Rectal smooth muscle tissue (tissue), 1 donor: Measurements from ENCODE around the gene LBHD1.

Experiments
- H3K27ac ChIP-seq: one replicate; pipeline ENCODE4 v1.7.0; 2013; ENCODE audit warnings: low read depth, low read length, inconsistent platforms
- H3K27me3 ChIP-seq: one replicate; pipeline ENCODE4 v1.7.0; 2013; ENCODE audit warnings: low read length; ENCODE audit not compliant: control insufficient read depth, insufficient read depth
- H3K36me3 ChIP-seq: one replicate; pipeline ENCODE4 v1.7.0; 2013; ENCODE audit warnings: low read length; ENCODE audit not compliant: control insufficient read depth, insufficient read depth
- H3K4me1 ChIP-seq: one replicate; pipeline ENCODE4 v1.7.0; 2013; ENCODE audit warnings: low read length; ENCODE audit not compliant: control insufficient read depth, insufficient read depth
- H3K4me3 ChIP-seq: one replicate; pipeline ENCODE4 v1.7.0; 2013; ENCODE audit warnings: low read length
- H3K9ac ChIP-seq: one replicate; pipeline ENCODE4 v1.7.0; 2013; ENCODE audit warnings: low read length

The LBHD1 gene

DNA sequence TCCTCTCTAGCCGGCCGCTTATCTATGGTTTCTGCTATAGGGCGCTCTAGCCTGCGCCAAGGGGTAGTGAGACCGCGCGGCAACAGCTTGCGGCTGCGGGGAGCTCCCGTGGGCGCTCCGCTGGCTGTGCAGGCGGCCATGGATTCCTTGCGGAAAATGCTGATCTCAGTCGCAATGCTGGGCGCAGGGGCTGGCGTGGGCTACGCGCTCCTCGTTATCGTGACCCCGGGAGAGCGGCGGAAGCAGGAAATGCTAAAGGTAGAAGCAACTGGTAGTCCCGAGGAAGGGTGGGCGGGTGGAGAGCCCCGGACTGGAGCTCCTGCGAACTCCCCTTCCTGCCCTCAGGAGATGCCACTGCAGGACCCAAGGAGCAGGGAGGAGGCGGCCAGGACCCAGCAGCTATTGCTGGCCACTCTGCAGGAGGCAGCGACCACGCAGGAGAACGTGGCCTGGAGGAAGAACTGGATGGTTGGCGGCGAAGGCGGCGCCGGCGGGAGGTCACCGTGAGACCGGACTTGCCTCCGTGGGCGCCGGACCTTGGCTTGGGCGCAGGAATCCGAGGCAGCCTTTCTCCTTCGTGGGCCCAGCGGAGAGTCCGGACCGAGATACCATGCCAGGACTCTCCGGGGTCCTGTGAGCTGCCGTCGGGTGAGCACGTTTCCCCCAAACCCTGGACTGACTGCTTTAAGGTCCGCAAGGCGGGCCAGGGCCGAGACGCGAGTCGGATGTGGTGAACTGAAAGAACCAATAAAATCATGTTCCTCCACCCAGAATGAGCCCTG, at the start of gene LBHD1, which contains the start of gene UQCC3:
Gene LBHD1 (minus strand): TSS at position 660 of the 782 bp plus-strand sequence. CDS start 2,236 bp downstream, outside the sequence.
Gene UQCC3 (plus strand): TSS at position 66 of the 782 bp plus-strand sequence. CDS start 73 bp downstream, at position 139.
- Histone ChIP-seq H3K4me3 (peak within 1 kb of the TSS; percentile 90), H3K36me3 (peaks cover 13% of the 10 kb centered on the region), H3K9ac (peak within 1 kb of the TSS; percentile 95), H3K27ac (peak within 1 kb of the TSS; percentile 91), H3K4me1 (peaks cover 11% of the 10 kb centered on the region), H3K27me3 (no peaks in the 10 kb centered on the region)

- Histone ChIP-seq H3K4me3 (no peak overlapping the region), H3K9ac (no peak overlapping the region), H3K4me1 (peaks cover 10% of the 10 kb centered on the region), H3K27ac (no peak overlapping the region), H3K36me3 (peaks cover 70% of the 10 kb centered on the region), H3K27me3 (no peaks in the 10 kb centered on the region)
These were observed 47.4 kb upstream of the LBHD1 start for GRCh38 chr11:62719302-62719978.

DNA sequence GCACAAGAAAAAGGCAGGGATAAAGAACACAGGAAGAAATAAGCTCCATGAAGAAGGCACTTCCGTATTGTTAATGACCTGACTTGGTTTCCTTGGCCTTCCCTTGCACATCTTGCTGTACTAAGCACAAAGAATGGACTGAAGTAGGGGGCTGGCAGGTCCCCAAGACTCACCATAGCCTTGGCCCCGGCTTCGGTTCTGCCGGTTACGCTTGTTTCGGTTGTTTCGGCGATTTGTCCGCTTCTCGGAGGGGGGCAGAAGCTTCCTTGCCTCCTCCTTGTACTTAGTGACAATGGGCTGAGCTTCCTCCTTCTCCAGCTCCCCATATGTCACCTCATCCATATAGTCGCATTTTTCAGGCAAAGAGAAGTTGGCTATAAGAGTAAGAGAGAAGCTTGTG, 44.7 kb upstream of the LBHD1 start:
- Histone ChIP-seq H3K27me3 (no peaks in the 10 kb centered on the region), H3K4me1 (no peaks in the 10 kb centered on the region), H3K4me3 (no peak overlapping the region), H3K9ac (no peak overlapping the region), H3K27ac (no peak overlapping the region), H3K36me3 (peaks cover 67% of the 10 kb centered on the region)

DNA sequence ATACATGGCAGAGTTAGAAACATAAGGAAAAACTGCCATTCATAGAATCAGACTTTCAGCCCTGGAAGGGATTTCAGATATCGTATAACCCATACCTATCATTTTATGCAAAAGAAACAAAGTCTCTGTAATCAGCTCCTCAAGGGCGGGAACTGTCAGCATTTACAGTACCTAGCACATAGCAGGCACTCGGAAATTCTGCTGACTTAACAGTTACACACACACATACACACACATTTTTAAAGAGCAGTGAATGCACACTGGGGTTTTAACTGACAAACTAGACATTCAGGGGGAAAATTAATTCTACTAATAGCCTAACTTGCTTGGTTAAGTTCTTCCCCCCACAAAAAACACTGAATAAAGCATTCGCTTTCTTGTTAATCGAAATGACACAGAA, 44.1 kb upstream of the LBHD1 start:
- Histone ChIP-seq H3K4me1 (no peaks in the 10 kb centered on the region), H3K9ac (no peak overlapping the region), H3K27me3 (no peaks in the 10 kb centered on the region), H3K4me3 (no peak overlapping the region), H3K27ac (no peak overlapping the region), H3K36me3 (peaks cover 61% of the 10 kb centered on the region)

DNA sequence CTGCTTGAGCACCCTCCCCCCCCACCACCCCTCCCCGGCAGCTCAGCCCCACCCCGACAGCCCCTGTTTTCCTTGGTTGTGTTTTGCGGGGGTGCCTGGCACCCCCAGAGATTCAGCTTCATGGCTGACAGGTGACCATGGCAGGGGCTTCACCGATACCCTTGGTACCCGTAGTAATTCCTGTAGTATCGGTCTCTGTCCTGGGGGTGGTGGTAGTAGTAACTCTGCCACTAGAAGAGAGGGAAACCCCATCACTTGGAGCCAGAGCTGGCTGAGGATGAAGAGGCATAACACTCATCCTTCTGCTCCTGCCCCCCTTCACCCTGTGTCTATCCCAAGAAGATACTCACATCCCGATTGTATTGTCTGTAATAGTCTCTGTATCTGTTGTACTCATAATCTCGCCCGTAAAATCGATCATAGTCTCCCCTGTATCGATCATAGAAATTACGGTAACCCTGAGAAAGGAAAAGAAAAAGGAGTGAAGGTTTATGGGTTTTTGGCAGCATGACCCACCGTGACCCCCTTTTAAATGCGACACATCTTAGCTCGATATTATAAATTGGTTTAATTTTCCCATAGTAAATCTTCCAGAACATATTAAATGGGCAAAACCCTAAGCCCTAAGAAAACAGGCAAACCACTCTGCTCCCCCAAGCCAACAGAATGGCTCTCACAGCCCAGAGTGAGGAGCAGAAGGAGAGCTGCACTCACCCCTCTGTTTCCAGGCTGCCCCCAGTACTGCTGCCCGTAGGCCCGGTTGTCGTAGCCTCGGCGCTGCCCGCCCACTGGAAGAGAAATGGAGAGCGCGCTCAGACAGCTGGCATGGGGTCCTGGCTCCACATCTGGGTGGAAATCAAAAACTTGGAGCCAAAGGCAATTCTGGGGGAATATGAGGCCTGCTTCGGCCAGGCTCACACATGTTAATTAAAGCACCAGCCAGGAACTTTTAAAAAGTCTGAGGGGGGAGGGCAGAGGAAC, 43.4 kb upstream of the LBHD1 start:
- Histone ChIP-seq H3K27ac (no peak overlapping the region), H3K4me3 (no peak overlapping the region), H3K27me3 (no peaks in the 10 kb centered on the region), H3K4me1 (no peaks in the 10 kb centered on the region), H3K9ac (no peak overlapping the region), H3K36me3 (peaks cover 55% of the 10 kb centered on the region)

DNA sequence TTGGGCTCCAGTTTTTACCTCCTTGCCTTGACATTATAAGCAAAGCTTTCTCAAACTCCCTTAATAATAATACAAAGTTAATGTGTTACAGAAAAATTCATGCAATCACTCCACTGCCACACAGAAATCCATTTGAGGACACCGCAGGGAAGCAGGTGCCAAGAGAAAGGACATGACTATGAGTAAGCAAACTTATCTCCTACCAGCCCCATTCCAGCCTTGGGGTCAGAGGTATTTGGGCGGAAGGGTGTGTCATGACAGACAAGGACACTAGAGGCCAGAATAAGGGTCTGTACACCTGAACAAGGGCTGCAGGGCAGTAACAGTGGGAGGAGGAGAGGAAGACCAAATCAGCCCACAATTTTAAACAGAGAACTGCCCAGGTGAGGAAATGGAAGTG, 41.3 kb upstream of the LBHD1 start:
- peaks cover 11% of the 10 kb centered on the region for H3K4me1 ChIP-seq

DNA sequence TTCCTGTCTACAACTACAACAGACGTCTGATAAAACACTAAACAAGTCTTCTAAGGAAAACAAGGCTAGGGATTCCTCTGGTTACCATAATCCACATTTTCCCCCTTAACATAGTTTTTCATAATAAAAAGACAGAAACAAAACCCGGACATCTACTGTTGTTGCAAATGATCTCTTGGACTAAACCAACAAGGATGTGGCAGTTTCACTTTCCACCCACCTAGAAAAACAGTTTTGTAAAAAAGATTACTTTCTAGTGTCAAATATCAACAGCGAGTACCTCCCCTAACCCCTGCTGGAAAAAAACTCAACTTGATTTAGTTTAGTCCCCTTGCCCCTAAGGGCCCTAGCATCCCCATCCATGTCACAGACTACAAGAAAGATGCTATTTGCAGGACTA, 40.8 kb upstream of the LBHD1 start:
- Histone ChIP-seq H3K4me3 (no peak overlapping the region), H3K27me3 (no peaks in the 10 kb centered on the region), H3K9ac (no peak overlapping the region), H3K4me1 (peaks cover 11% of the 10 kb centered on the region), H3K36me3 (peaks cover 39% of the 10 kb centered on the region), H3K27ac (no peak overlapping the region)

More for the DNA sequence above, 41.3 kb upstream of the LBHD1 start:
- H3K27me3 ChIP-seq = no peaks in the 10 kb centered on the region
- H3K4me3 ChIP-seq = no peak overlapping the region
- H3K9ac ChIP-seq = no peak overlapping the region
- H3K36me3 ChIP-seq = peaks cover 39% of the 10 kb centered on the region
- no peak overlapping the region for H3K27ac ChIP-seq

DNA sequence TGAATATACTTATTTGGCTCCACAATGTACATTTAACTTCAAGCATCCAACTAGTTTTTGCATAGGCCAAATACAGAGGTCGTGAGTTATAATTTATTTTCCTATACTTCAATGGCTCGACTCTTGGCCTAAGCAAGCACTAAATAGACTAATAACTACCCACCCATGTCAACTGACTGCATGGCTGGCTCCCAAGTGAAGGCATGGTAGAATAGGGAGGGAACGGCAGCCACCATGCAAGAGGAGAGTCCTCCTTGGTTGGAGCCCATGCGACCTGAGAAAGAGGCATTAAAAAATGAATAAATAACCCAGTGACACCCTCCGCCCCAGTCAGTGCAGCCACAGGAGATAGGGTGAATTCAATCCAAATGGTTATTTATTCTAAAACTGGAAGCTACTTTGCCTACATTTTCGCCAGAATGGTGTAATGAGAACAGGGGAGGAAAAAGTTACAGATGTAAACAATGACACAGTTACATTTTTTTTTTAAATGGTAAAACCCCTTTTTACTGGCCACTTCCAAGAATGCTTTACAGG, 40.3 kb upstream of the LBHD1 start:
- Histone ChIP-seq H3K4me3 (no peak overlapping the region), H3K36me3 (peaks cover 38% of the 10 kb centered on the region), H3K27me3 (no peaks in the 10 kb centered on the region), H3K4me1 (peaks cover 11% of the 10 kb centered on the region), H3K27ac (no peak overlapping the region), H3K9ac (no peak overlapping the region)

- H3K4me3 ChIP-seq = peak overlapping the region; percentile 80
- H3K9ac ChIP-seq = peak overlapping the region; percentile 80
- no peaks in the 10 kb centered on the region for H3K27me3 ChIP-seq
- peaks cover 17% of the 10 kb centered on the region for H3K36me3 ChIP-seq
- peak overlapping the region; percentile 95 for H3K27ac ChIP-seq
- peaks cover 17% of the 10 kb centered on the region for H3K4me1 ChIP-seq
These were observed 37.9 kb upstream of the LBHD1 start for GRCh38 chr11:62710001-62710345.

DNA sequence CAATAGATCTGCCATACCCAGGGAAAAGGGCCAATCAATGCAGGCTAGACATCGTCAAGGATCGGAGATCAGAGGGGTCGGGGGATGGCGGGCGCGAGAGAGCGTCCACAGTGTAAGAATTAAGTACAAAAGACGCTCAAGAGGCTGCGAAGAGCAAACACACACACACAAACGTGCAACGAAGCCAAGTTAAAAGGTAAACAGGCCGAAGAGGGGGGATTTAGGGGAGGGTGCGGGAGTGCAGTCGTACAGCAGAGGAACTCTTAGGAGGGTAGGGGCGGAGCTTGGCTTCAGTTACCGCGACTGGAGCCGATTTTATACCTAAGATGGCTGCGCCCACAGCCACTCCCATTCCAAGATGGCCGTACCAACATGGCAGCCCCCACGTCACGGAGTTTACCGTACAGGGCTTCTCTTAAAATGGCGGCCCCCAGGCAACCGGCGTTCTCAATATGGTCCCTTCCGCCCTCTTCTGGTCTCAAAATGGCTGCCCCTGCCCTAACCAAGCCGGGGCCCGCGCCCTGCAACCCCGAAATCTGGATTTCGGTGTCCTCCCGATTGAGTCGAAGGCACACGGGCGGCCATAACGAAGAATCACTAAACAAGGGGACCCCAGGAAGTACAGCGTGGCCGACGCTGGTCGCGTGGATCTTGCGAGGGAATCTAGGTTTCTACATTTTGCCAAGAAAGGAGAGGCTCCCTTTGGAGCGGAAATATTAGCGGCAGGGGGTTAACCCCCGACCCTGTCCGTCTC, 37.4 kb upstream of the LBHD1 start:
- Histone ChIP-seq H3K27me3 (no peaks in the 10 kb centered on the region), H3K36me3 (peaks cover 13% of the 10 kb centered on the region), H3K9ac (peak overlapping the region; percentile 82), H3K27ac (peak overlapping the region; percentile 95), H3K4me1 (peaks cover 17% of the 10 kb centered on the region), H3K4me3 (peak overlapping the region; percentile 91)

- Histone ChIP-seq H3K36me3 (peaks cover 8% of the 10 kb centered on the region), H3K27ac (peak overlapping the region; percentile 78), H3K9ac (peak overlapping the region; percentile 82), H3K4me1 (peaks cover 17% of the 10 kb centered on the region), H3K27me3 (no peaks in the 10 kb centered on the region), H3K4me3 (peak overlapping the region; percentile 91)
These were observed 36.7 kb upstream of the LBHD1 start for GRCh38 chr11:62708793-62709192.
